Peyer's patch (tissue), 4 donors: ENCODE data around the gene ZNF157. TPM values are rescaled to one million over a fixed set of nuclear protein-coding genes. Genes with fewer than 3 reads are reported as not detected.
A peak's percentile ranks its signal among the peaks of the same experiment; 100 is the strongest.

Source experiments
- DNase-seq, 3 donors: peaks; one replicate each; pipeline ENCODE4 v3.0.0-alpha.2; 2017 to 2019
- H3K27ac ChIP-seq, 4 donors: fragments of 200-600 bp; sonication (generic); one replicate each; pipeline ENCODE4 v1.5.1; 2016 to 2019
- H3K27me3 ChIP-seq, 2 donors: fragments of 200-600 bp; sonication (generic); one replicate each; pipeline ENCODE4 v1.5.1; 2019
- H3K36me3 ChIP-seq, 3 donors: fragments of 200-600 bp; sonication (generic); one replicate each; pipeline ENCODE4 v1.5.1; 2016 to 2019
- H3K4me1 ChIP-seq, 4 donors: fragments of 200-600 bp; sonication (generic); one replicate each; pipeline ENCODE4 v1.5.1; 2016 to 2019
- H3K4me3 ChIP-seq, 4 donors: fragments of 200-600 bp; sonication (generic); 1 replicate in 3 of 4; 2 replicates in 1 of 4; pipeline ENCODE4 v1.5.1; 2016 to 2019; ENCODE audit warnings: mild to moderate bottlenecking in 1 of 4
- H3K9me3 ChIP-seq, 4 donors: fragments of 200-600 bp; sonication (generic); one replicate each; pipeline ENCODE4 v1.5.1; 2016 to 2019; ENCODE audit warnings: mild to moderate bottlenecking in 1 of 4
- POLR2A ChIP-seq, 2 donors: fragments of 450-650 bp; IDR thresholded peaks; one replicate each; pipeline ENCODE4 v1.5.1; 2017; ENCODE audit warnings: antibody characterized with exemption in 2 of 2, mild to moderate bottlenecking in 2 of 2, moderate library complexity in 2 of 2
- total RNA-seq, 4 donors: library from RNA; depleted of rRNA; stranded (reverse); fragments of >200 nt; gene quantifications; one replicate each; pipeline ENCODE4 v1.1.0, GENCODE V29; 2016
- TF ChIP-seq, protein P1 (sequence below), 6 experiments: fragments of 450-650 bp in 4 of 6; fragments of 200-600 bp in 2 of 6; sonication (generic) in 1 of 6; IDR thresholded peaks; one replicate each; pipeline ENCODE4 v1.5.1; 2017 to 2019; ENCODE audit warnings: antibody characterized with exemption in 6 of 6, mild to moderate bottlenecking in 3 of 6, moderate library complexity in 1 of 6

The ZNF157 gene
- total RNA-seq, 4 donors from 2014 or later = not detected

DNA sequence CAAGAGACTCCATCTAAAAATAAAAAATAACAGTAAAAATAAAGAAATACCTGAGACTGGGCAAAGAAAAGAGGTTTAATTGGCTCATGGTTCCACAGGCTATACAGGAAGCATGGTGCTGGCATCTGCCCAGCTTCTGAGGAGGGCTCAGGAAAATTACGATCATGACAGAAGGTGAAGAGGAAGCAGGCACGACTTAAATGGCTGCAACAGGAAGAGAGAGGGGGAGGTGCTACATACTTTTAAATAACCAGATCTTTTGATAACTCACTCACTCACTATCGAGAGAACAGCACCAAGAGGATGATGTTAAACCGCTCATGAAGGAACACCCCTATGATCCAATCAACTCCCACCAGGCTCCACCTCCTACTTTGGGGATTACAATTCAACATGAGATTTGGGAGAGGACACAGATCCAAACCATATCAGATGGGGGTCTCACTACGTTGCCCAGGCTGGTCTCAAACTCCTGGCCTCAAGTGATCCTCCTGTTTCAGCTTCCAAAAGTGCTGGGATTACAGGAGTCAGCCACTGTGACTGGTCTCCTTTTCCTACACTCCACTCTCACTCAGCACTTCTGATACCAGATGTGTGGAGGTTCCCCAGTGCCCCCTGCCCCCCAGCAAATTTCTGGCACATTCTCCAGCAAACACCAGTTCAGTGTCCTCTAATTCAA is 11.9 kb upstream of the ZNF157 start:
- no peaks in the 10 kb centered on the region for H3K9me3 ChIP-seq
- TF ChIP-seq, protein P1, sequence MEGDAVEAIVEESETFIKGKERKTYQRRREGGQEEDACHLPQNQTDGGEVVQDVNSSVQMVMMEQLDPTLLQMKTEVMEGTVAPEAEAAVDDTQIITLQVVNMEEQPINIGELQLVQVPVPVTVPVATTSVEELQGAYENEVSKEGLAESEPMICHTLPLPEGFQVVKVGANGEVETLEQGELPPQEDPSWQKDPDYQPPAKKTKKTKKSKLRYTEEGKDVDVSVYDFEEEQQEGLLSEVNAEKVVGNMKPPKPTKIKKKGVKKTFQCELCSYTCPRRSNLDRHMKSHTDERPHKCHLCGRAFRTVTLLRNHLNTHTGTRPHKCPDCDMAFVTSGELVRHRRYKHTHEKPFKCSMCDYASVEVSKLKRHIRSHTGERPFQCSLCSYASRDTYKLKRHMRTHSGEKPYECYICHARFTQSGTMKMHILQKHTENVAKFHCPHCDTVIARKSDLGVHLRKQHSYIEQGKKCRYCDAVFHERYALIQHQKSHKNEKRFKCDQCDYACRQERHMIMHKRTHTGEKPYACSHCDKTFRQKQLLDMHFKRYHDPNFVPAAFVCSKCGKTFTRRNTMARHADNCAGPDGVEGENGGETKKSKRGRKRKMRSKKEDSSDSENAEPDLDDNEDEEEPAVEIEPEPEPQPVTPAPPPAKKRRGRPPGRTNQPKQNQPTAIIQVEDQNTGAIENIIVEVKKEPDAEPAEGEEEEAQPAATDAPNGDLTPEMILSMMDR (IDR thresholded peaks at IDR 0.05) = no peak
- no peak for TF ChIP-seq POLR2A (IDR thresholded peaks at IDR 0.05)
- peak in 2 of 3 donors; percentile 26 to 49 for DNase-seq
- H3K27me3 ChIP-seq = no peaks in the 10 kb centered on the region
- no peak overlapping the region for H3K27ac ChIP-seq
- no peaks in the 10 kb centered on the region for H3K4me1 ChIP-seq
- H3K36me3 ChIP-seq = no peaks in the 10 kb centered on the region
- H3K4me3 ChIP-seq = no peak overlapping the region

DNA sequence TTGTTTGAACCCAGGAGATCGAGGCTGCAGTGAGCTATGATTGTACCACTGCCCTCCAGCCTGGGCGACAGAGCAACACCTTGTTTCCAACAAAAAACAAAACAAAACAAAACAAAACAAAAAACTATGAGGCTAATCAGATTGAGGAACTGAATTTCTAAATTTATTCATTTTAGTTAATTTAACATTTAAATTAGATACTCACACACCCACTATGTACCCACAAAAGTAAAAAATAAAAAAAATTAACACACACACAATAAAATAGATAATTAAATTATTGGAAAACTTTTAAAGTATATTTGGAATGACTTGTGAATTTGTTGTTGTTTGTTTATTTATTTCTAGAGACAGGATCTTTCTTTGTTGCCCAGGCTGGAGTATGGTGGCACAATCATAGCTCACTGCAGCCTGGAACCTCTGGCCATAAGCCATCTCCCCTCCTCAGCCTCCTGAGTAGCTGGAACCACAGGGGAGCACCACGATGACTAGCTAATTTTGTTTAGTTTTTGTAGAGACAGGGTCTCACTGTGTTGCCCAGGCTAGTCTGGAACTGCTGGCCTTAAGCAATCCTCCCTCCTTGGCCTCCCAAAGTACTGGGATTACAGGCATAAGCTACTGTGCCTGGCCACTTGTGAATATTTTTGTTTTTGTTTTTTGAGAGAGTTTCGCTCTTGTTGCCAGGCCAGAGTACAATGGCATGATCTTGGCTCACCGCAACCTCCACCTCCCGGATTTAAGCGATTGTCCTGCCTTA is 9.8 kb upstream of the ZNF157 start:
- TF ChIP-seq, protein P1 (IDR thresholded peaks at IDR 0.05) = no peak
- TF ChIP-seq POLR2A (IDR thresholded peaks at IDR 0.05) = no peak
- no peaks in the 10 kb centered on the region for H3K4me1 ChIP-seq
- no peak overlapping the region for H3K4me3 ChIP-seq
- no peaks in the 10 kb centered on the region for H3K36me3 ChIP-seq
- no peaks in the 10 kb centered on the region for H3K27me3 ChIP-seq
- DNase-seq = no peak
- H3K9me3 ChIP-seq = no peaks in the 10 kb centered on the region
- no peak overlapping the region for H3K27ac ChIP-seq

GRCh38 chrX:47361538-47362511 is 8.6 kb upstream of the ZNF157 start:
- DNase-seq = peak; percentile 49 to 86 (median 74)
- peak overlapping the region; percentile 48 to 79 (median 75) for H3K27ac ChIP-seq
- no peaks in the 10 kb centered on the region for H3K36me3 ChIP-seq
- H3K4me3 ChIP-seq = peak overlapping the region; percentile 15 to 34 (median 22)
- no peaks in the 10 kb centered on the region for H3K9me3 ChIP-seq
- no peaks in the 10 kb centered on the region for H3K4me1 ChIP-seq
- TF ChIP-seq, protein P1 (IDR thresholded peaks at IDR 0.05) = no peak
- no peak for TF ChIP-seq POLR2A (IDR thresholded peaks at IDR 0.05)
- no peaks in the 10 kb centered on the region for H3K27me3 ChIP-seq

GRCh38 chrX:47366041-47366722 is 4.2 kb upstream of the ZNF157 start:
- Histone ChIP-seq H3K27me3 (no peaks in the 10 kb centered on the region), H3K36me3 (no peaks in the 10 kb centered on the region), H3K9me3 (no peaks in the 10 kb centered on the region), H3K4me1 (no peaks in the 10 kb centered on the region), H3K4me3 (peak overlapping the region; percentile 37 to 50 (median 43)), H3K27ac (peak overlapping the region in 3 of 4 donors; percentile 40 to 49 (median 45))
- TF ChIP-seq, protein P1 (IDR thresholded peaks at IDR 0.05) = no peak
- TF ChIP-seq POLR2A (IDR thresholded peaks at IDR 0.05) = no peak
- peak; percentile 48 to 78 (median 65) for DNase-seq

- Histone ChIP-seq H3K36me3 (no peaks in the 10 kb centered on the region), H3K27me3 (no peaks in the 10 kb centered on the region), H3K9me3 (no peaks in the 10 kb centered on the region), H3K27ac (no peak overlapping the region), H3K4me3 (no peak overlapping the region), H3K4me1 (no peaks in the 10 kb centered on the region)
- TF ChIP-seq, protein P1 (IDR thresholded peaks at IDR 0.05) = no peak
- no peak for TF ChIP-seq POLR2A (IDR thresholded peaks at IDR 0.05)
- no peak for DNase-seq
These were observed 2.8 kb downstream of the ZNF157 start for GRCh38 chrX:47373198-47373597.
